K562 (cell line): ENCODE results near the gene PRR19. TPM values are rescaled to one million over a fixed set of nuclear protein-coding genes. Genes with fewer than 3 reads are reported as not detected.
A peak's percentile ranks its signal among the peaks of the same experiment; 100 is the strongest.

ENCODE experiments used
- GTF2F1 ChIP-seq: IDR thresholded peaks from 2 replicates; pipeline ENCODE4 v1.6.1; 2011; ENCODE audit warnings: low read depth, low read length, improper control_type of control experiment
- HNRNPLL ChIP-seq: fragments of 200-400 bp; formaldehyde crosslinking; IDR thresholded peaks from 2 replicates; pipeline ENCODE4 v1.6.1; 2017; ENCODE audit warnings: low read length, low read depth, mild to moderate bottlenecking; ENCODE audit not compliant: poor library complexity, severe bottlenecking
- MYC ChIP-seq, 2 experiments: fragments of 250-450 bp in 1 of 2; sonication (Bioruptor Pico) in 1 of 2; IDR thresholded peaks; 2 replicates each; pipeline versions ENCODE4 v1.5.1 to v1.6.1; 2012 to 2021; ENCODE audit warnings: low read depth in 2 of 2, borderline replicate concordance in 1 of 2, improper control_type of control experiment in 1 of 2, low read length in 1 of 2, mild to moderate bottlenecking in 1 of 2, moderate library complexity in 1 of 2
- PYGO2 ChIP-seq: fragments of 450-650 bp; IDR thresholded peaks from 2 replicates; pipeline ENCODE4 v1.6.1; 2016; ENCODE audit warnings: mild to moderate bottlenecking, missing genetic modification characterization, moderate library complexity, missing compliant biosample characterization
- ZNF184 ChIP-seq: sonication (generic); formaldehyde crosslinking; IDR thresholded peaks from 2 replicates; pipeline ENCODE4 v1.5.0; 2020; ENCODE audit warnings: missing genetic modification reagents
- polyA plus RNA-seq, 8 experiments: library from polyadenylated mRNA; depleted of rRNA in 4 of 8; stranded (reverse) in 5 of 8; unstranded in 3 of 8; fragments of >200 nt; fragmentation: Nextera tagmentation in 2 of 8; fragmentation: Illumina TruSeq in 1 of 8; extraction: Ambion mirVana in 2 of 8; extraction: Trizol in 1 of 8; gene quantifications; 2 replicates each; pipeline versions ENCODE4 v1.2.1 to v1.2.3, GENCODE V29; 2011 to 2014; ENCODE audit warnings: inconsistent platforms in 1 of 8, missing spikeins in 1 of 8
- total RNA-seq, 7 experiments: library from RNA; depleted of rRNA in 6 of 7; stranded (reverse); fragments of >200 nt in 6 of 7; fragmentation: Illumina TruSeq in 2 of 7; extraction: Trizol in 2 of 7; gene quantifications; 2 replicates each; pipeline versions ENCODE4 v1.2.1 to v1.2.3, GENCODE V29; 2011 to 2021; ENCODE audit warnings: low replicate concordance in 1 of 7
- TF ChIP-seq, protein P1 (sequence below), 2 experiments: fragments of 450-650 bp in 1 of 2; sonication (generic) in 1 of 2; formaldehyde crosslinking in 1 of 2; IDR thresholded peaks; 2 replicates each; pipeline versions ENCODE4 v1.7.1 to v1.9.0; 2016 to 2022; ENCODE audit warnings: inconsistent platforms in 1 of 2, mild to moderate bottlenecking in 1 of 2, missing genetic modification reagents in 1 of 2
- TF ChIP-seq, protein P2 (sequence below): fragments of 450-650 bp; IDR thresholded peaks from 2 replicates; pipeline ENCODE4 v1.6.1; 2018; ENCODE audit not compliant: partially characterized antibody
- TF ChIP-seq, protein P3 (sequence below): IDR thresholded peaks from 3 replicates; pipeline ENCODE4 v1.6.1; 2011; ENCODE audit warnings: borderline replicate concordance, mild to moderate bottlenecking, moderate library complexity; ENCODE audit not compliant: insufficient read length; ENCODE audit errors: extremely low read depth

Gene PRR19
- total and polyA plus RNA-seq, 9 of the 15 experiments (the other 6 are each of a cell fraction or from before 2014, with no cell fraction given) = 0.10 to 1.6 (median 0.54) TPM

- TF ChIP-seq, protein P1, sequence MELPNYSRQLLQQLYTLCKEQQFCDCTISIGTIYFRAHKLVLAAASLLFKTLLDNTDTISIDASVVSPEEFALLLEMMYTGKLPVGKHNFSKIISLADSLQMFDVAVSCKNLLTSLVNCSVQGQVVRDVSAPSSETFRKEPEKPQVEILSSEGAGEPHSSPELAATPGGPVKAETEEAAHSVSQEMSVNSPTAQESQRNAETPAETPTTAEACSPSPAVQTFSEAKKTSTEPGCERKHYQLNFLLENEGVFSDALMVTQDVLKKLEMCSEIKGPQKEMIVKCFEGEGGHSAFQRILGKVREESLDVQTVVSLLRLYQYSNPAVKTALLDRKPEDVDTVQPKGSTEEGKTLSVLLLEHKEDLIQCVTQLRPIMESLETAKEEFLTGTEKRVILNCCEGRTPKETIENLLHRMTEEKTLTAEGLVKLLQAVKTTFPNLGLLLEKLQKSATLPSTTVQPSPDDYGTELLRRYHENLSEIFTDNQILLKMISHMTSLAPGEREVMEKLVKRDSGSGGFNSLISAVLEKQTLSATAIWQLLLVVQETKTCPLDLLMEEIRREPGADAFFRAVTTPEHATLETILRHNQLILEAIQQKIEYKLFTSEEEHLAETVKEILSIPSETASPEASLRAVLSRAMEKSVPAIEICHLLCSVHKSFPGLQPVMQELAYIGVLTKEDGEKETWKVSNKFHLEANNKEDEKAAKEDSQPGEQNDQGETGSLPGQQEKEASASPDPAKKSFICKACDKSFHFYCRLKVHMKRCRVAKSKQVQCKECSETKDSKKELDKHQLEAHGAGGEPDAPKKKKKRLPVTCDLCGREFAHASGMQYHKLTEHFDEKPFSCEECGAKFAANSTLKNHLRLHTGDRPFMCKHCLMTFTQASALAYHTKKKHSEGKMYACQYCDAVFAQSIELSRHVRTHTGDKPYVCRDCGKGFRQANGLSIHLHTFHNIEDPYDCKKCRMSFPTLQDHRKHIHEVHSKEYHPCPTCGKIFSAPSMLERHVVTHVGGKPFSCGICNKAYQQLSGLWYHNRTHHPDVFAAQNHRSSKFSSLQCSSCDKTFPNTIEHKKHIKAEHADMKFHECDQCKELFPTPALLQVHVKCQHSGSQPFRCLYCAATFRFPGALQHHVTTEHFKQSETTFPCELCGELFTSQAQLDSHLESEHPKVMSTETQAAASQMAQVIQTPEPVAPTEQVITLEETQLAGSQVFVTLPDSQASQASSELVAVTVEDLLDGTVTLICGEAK (IDR thresholded peaks at IDR 0.05) = peak; percentile 28; the same call in 1 of the 2 replicates
- TF ChIP-seq, protein P1 (CRISPR knock-in tag; IDR thresholded peaks at IDR 0.05) = no peak
- TF ChIP-seq, protein P2, sequence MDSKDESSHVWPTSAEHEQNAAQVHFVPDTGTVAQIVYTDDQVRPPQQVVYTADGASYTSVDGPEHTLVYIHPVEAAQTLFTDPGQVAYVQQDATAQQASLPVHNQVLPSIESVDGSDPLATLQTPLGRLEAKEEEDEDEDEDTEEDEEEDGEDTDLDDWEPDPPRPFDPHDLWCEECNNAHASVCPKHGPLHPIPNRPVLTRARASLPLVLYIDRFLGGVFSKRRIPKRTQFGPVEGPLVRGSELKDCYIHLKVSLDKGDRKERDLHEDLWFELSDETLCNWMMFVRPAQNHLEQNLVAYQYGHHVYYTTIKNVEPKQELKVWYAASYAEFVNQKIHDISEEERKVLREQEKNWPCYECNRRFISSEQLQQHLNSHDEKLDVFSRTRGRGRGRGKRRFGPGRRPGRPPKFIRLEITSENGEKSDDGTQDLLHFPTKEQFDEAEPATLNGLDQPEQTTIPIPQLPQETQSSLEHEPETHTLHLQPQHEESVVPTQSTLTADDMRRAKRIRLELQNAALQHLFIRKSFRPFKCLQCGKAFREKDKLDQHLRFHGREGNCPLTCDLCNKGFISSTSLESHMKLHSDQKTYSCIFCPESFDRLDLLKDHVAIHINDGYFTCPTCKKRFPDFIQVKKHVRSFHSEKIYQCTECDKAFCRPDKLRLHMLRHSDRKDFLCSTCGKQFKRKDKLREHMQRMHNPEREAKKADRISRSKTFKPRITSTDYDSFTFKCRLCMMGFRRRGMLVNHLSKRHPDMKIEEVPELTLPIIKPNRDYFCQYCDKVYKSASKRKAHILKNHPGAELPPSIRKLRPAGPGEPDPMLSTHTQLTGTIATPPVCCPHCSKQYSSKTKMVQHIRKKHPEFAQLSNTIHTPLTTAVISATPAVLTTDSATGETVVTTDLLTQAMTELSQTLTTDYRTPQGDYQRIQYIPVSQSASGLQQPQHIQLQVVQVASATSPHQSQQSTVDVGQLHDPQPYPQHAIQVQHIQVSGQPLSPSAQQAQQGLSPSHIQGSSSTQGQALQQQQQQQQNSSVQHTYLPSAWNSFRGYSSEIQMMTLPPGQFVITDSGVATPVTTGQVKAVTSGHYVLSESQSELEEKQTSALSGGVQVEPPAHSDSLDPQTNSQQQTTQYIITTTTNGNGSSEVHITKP = peak; percentile 86
- TF ChIP-seq GTF2F1 = no peak
- no peak for TF ChIP-seq PYGO2 (tag)
- no peak for TF ChIP-seq HNRNPLL
- peak; percentile 64 for TF ChIP-seq MYC (IDR thresholded peaks at IDR 0.05; ENCODE audit: low read depth, low read length)
- TF ChIP-seq MYC (CRISPR knock-in tag; IDR thresholded peaks at IDR 0.05; ENCODE audit: borderline replicate concordance, low read depth) = no peak; the same call in 1 of the 2 replicates
- TF ChIP-seq, protein P3, sequence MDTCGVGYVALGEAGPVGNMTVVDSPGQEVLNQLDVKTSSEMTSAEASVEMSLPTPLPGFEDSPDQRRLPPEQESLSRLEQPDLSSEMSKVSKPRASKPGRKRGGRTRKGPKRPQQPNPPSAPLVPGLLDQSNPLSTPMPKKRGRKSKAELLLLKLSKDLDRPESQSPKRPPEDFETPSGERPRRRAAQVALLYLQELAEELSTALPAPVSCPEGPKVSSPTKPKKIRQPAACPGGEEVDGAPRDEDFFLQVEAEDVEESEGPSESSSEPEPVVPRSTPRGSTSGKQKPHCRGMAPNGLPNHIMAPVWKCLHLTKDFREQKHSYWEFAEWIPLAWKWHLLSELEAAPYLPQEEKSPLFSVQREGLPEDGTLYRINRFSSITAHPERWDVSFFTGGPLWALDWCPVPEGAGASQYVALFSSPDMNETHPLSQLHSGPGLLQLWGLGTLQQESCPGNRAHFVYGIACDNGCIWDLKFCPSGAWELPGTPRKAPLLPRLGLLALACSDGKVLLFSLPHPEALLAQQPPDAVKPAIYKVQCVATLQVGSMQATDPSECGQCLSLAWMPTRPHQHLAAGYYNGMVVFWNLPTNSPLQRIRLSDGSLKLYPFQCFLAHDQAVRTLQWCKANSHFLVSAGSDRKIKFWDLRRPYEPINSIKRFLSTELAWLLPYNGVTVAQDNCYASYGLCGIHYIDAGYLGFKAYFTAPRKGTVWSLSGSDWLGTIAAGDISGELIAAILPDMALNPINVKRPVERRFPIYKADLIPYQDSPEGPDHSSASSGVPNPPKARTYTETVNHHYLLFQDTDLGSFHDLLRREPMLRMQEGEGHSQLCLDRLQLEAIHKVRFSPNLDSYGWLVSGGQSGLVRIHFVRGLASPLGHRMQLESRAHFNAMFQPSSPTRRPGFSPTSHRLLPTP = no peak
- no peak for TF ChIP-seq ZNF184 (CRISPR knock-in tag)
These were observed 21.8 kb upstream of the PRR19 start (continued) for GRCh38 chr19:42279902-42280814.
